Neuronal stem cell (in vitro differentiated cells): ENCODE measurements around the gene FER.

ENCODE experiments used
- DNase-seq: peaks from one replicate; pipeline ENCODE4 v3.0.0-alpha.2; 2013; ENCODE audit warnings: low spot score
- H2AFZ ChIP-seq: one replicate; pipeline ENCODE4 v1.6.1; 2013; ENCODE audit warnings: mild to moderate bottlenecking, low read length, inconsistent platforms
- H2AK5ac ChIP-seq: 2 replicates; pipeline ENCODE4 v1.6.1; 2013; ENCODE audit warnings: low read depth, mild to moderate bottlenecking, inconsistent platforms, low read length, moderate library complexity, mixed read lengths
- H2BK120ac ChIP-seq: 2 replicates; pipeline ENCODE4 v1.6.1; 2013; ENCODE audit warnings: low read depth, mild to moderate bottlenecking, inconsistent platforms, low read length, moderate library complexity, mixed read lengths
- H2BK12ac ChIP-seq: one replicate; pipeline ENCODE4 v1.6.1; 2013; ENCODE audit warnings: low read length, inconsistent platforms
- H2BK15ac ChIP-seq: 2 replicates; pipeline ENCODE4 v1.6.1; 2013; ENCODE audit warnings: mild to moderate bottlenecking, low read length, inconsistent platforms, mixed read lengths
- H2BK5ac ChIP-seq: one replicate; pipeline ENCODE4 v1.6.1; 2013; ENCODE audit warnings: inconsistent platforms, mild to moderate bottlenecking, low read length, moderate library complexity
- H3K14ac ChIP-seq: one replicate; pipeline ENCODE4 v1.6.1; 2013; ENCODE audit warnings: low read length, inconsistent platforms
- H3K18ac ChIP-seq: 2 replicates; pipeline ENCODE4 v1.6.1; 2013; ENCODE audit warnings: low read length, inconsistent platforms
- H3K23ac ChIP-seq: 2 replicates; pipeline ENCODE4 v1.6.1; 2013; ENCODE audit warnings: low read depth, mild to moderate bottlenecking, mixed read lengths, low read length, inconsistent platforms; ENCODE audit not compliant: poor library complexity
- H3K27ac ChIP-seq: replicated peaks from 3 replicates; pipeline ENCODE4 v1.5.1; 2013; ENCODE audit warnings: low read length, inconsistent platforms
- H3K27me3 ChIP-seq, 3 experiments: 2 replicates each; pipeline ENCODE4 v1.6.1; 2013; ENCODE audit warnings: low read length in 3 of 3, mild to moderate bottlenecking in 2 of 3, inconsistent platforms in 1 of 3, low read depth in 1 of 3, mixed read lengths in 1 of 3, moderate library complexity in 1 of 3; ENCODE audit not compliant: control insufficient read depth in 3 of 3, insufficient read depth in 3 of 3
- H3K36me3 ChIP-seq, 2 donors: replicated peaks in 1 of 2; 2 replicates each; pipeline ENCODE4 v1.6.1; 2013; ENCODE audit warnings: low read length in 2 of 2; ENCODE audit not compliant: control insufficient read depth in 2 of 2, insufficient read depth in 2 of 2
- H3K4ac ChIP-seq: 2 replicates; pipeline ENCODE4 v1.6.1; 2013; ENCODE audit warnings: inconsistent platforms, mild to moderate bottlenecking, low read length, moderate library complexity
- H3K4me1 ChIP-seq, 2 donors: 1 replicate in 1 of 2; 2 replicates in 1 of 2; pipeline ENCODE4 v1.6.1; 2013; ENCODE audit warnings: low read length in 2 of 2, low read depth in 1 of 2; ENCODE audit not compliant: control insufficient read depth in 2 of 2, insufficient read depth in 1 of 2
- H3K4me2 ChIP-seq: one replicate; pipeline ENCODE4 v1.6.1; 2013; ENCODE audit warnings: mild to moderate bottlenecking, low read length, inconsistent platforms; ENCODE audit not compliant: insufficient read depth, poor library complexity, severe bottlenecking
- H3K4me3 ChIP-seq, 2 donors: 2 replicates each; pipeline ENCODE4 v1.5.1; 2013; ENCODE audit warnings: low read length in 2 of 2, mild to moderate bottlenecking in 2 of 2, inconsistent platforms in 1 of 2, moderate library complexity in 1 of 2
- H3K79me1 ChIP-seq: one replicate; pipeline ENCODE4 v1.6.1; 2013; ENCODE audit warnings: low read depth, mild to moderate bottlenecking, inconsistent platforms, low read length, moderate library complexity
- H3K9ac ChIP-seq: one replicate; pipeline ENCODE4 v1.6.1; 2013; ENCODE audit warnings: mild to moderate bottlenecking, low read depth, low read length, inconsistent platforms; ENCODE audit not compliant: poor library complexity
- H3K9me3 ChIP-seq, 2 donors: replicated peaks in 1 of 2; 2 replicates each; pipeline versions ENCODE3 to v1.6.1; 2013; ENCODE audit warnings: low read length in 2 of 2, mild to moderate bottlenecking in 2 of 2, inconsistent platforms in 1 of 2, low read depth in 1 of 2, mixed read lengths in 1 of 2, moderate library complexity in 1 of 2; ENCODE audit not compliant: control insufficient read depth in 2 of 2, insufficient read depth in 1 of 2
- H4K8ac ChIP-seq: one replicate; pipeline ENCODE4 v1.6.1; 2013; ENCODE audit warnings: low read depth, mild to moderate bottlenecking, inconsistent platforms, low read length, moderate library complexity
- H4K91ac ChIP-seq: one replicate; pipeline ENCODE4 v1.6.1; 2013; ENCODE audit warnings: low read length, low read depth, mild to moderate bottlenecking, inconsistent platforms; ENCODE audit not compliant: poor library complexity
- WGBS, 2 donors: extraction: QIAGEN DNeasy Blood & Tissue Kit; methylation state at CpG; one replicate each; pipeline ENCODE4 v1.1.7; 2013; ENCODE audit warnings: missing lambda C conversion rate in 2 of 2, mixed read lengths in 1 of 2; ENCODE audit not compliant: insufficient read length in 2 of 2, insufficient replicate concordance in 1 of 2; ENCODE audit errors: extremely low coverage in 2 of 2; 5-methylcytosine and 5-hydroxymethylcytosine counted together

Gene FER

DNA sequence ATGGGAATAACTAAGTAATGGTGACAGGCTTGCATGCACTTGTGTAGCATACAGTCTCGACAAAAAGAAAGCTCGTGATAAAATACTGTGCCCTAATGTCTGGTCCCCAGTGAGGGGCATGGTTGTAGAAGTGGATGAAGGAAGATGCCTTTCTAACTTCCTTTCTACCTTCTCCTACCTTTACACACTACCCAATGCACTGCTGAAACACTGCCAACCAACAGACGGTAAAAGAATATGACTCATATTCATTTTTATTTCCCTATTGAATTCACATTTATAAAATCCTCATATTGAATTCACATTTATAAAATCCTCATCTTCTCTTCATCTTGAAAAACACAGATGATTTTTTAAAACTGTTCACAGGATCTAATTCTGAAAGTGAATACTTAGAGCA, 439.1 kb downstream of the FER start:
- Histone ChIP-seq H3K18ac (no peak overlapping the region), H3K9me3 (no peaks in the 10 kb centered on the region), H2BK120ac (no peak overlapping the region), H4K8ac (no peak overlapping the region), H3K27me3 (no peaks in the 10 kb centered on the region), H3K9ac (no peak overlapping the region), H3K4me3 (no peak overlapping the region), H2BK12ac (no peak overlapping the region), H3K79me1 (no peaks in the 10 kb centered on the region), H2BK15ac (no peak overlapping the region), H3K14ac (no peak overlapping the region), H2AK5ac (no peak overlapping the region), H3K4ac (no peak overlapping the region), H3K23ac (no peak overlapping the region), H4K91ac (no peak overlapping the region), H3K36me3 (peaks cover 1 to 3% of the 10 kb centered on the region in 2 donors), H2AFZ (no peak overlapping the region), H3K4me2 (no peak overlapping the region), H2BK5ac (no peak overlapping the region), H3K4me1 (peaks cover 0 to 1% of the 10 kb centered on the region in 2 donors), H3K27ac (no peak overlapping the region)
- no CpG with 5 or more reads among the region's 3 CpGs for WGBS, 2 donors
- no peak for DNase-seq

- Histone ChIP-seq H3K4ac (no peak overlapping the region), H4K91ac (no peak overlapping the region), H3K36me3 (peaks cover 0 to 3% of the 10 kb centered on the region in 2 donors), H3K9me3 (no peaks in the 10 kb centered on the region), H3K27ac (no peak overlapping the region), H2AK5ac (no peak overlapping the region), H4K8ac (no peak overlapping the region), H3K14ac (no peak overlapping the region), H2BK5ac (no peak overlapping the region), H3K4me2 (no peak overlapping the region), H2BK15ac (no peak overlapping the region), H3K4me3 (no peak overlapping the region), H2AFZ (no peak overlapping the region), H2BK120ac (no peak overlapping the region), H3K79me1 (no peaks in the 10 kb centered on the region), H3K9ac (no peak overlapping the region), H3K23ac (no peak overlapping the region), H3K27me3 (no peaks in the 10 kb centered on the region), H2BK12ac (no peak overlapping the region), H3K4me1 (peaks cover 6% of the 10 kb centered on the region in 2 donors), H3K18ac (no peak overlapping the region)
- no peak for DNase-seq
- WGBS, 2 donors, result no CpG with 5 or more reads among the region's 2 CpGs
Measured at GRCh38 chr5:109191153-109191558, 443.5 kb downstream of the FER start.

DNA sequence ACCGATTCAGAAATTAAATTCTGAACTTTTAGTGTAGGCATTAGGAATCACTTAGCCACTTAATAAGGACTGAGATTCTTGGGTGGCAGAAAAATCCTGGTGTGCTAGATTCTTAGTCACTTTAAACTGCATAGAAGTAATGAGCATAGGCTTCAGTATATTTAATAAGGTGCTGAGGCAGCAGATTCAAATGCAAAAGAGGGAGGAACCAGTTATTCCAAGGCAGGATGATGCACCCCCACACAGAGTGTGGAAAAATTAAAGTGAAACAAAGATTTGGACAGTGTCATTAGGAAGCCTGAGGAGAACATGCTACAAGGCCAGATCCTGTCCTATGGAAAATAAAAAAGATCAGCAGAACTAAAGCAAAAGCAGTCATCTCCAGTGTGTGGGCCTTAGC, 444.3 kb downstream of the FER start:
- no peak overlapping the region for H4K91ac ChIP-seq
- peaks cover 0 to 3% of the 10 kb centered on the region in 2 donors for H3K36me3 ChIP-seq
- no peak overlapping the region for H2BK120ac ChIP-seq
- H2BK5ac ChIP-seq, result no peak overlapping the region
- no peak overlapping the region for H4K8ac ChIP-seq
- H2BK12ac ChIP-seq, result no peak overlapping the region
- H3K18ac ChIP-seq, result no peak overlapping the region
- no peaks in the 10 kb centered on the region for H3K27me3 ChIP-seq
- H3K4me1 ChIP-seq, result peaks cover 6% of the 10 kb centered on the region in 2 donors
- H3K14ac ChIP-seq, result no peak overlapping the region
- no peak overlapping the region for H3K4me2 ChIP-seq
- no peak overlapping the region for H2AFZ ChIP-seq
- no peaks in the 10 kb centered on the region for H3K9me3 ChIP-seq
- WGBS, 2 donors, result no CpG with 5 or more reads among the region's 1 CpG
- no peak overlapping the region for H3K4me3 ChIP-seq
- H2BK15ac ChIP-seq, result no peak overlapping the region
- no peak overlapping the region for H3K27ac ChIP-seq
- no peak for DNase-seq
- no peak overlapping the region for H3K9ac ChIP-seq
- H2AK5ac ChIP-seq, result no peak overlapping the region
- no peak overlapping the region for H3K23ac ChIP-seq
- no peaks in the 10 kb centered on the region for H3K79me1 ChIP-seq
- no peak overlapping the region for H3K4ac ChIP-seq

- no CpG with 5 or more reads among the region's 6 CpGs for WGBS, 2 donors
- no peak overlapping the region for H2BK120ac ChIP-seq
Measured at GRCh38 chr5:109192555-109193281, 445.0 kb downstream of the FER start.

More at GRCh38 chr5:109192555-109193281, 445.0 kb downstream of the FER start:
- H3K9ac ChIP-seq, result no peak overlapping the region
- H3K9me3 ChIP-seq, result no peaks in the 10 kb centered on the region
- no peak overlapping the region for H3K4ac ChIP-seq
- no peak overlapping the region for H3K4me2 ChIP-seq
- no peaks in the 10 kb centered on the region for H3K27me3 ChIP-seq
- no peak overlapping the region for H3K4me3 ChIP-seq
- H4K8ac ChIP-seq, result no peak overlapping the region
- no peak overlapping the region for H2AK5ac ChIP-seq
- H3K36me3 ChIP-seq, result peaks cover 0 to 2% of the 10 kb centered on the region in 2 donors
- no peak overlapping the region for H3K18ac ChIP-seq
- H3K23ac ChIP-seq, result no peak overlapping the region
- no peak overlapping the region for H2AFZ ChIP-seq
- H2BK15ac ChIP-seq, result no peak overlapping the region
- H2BK12ac ChIP-seq, result no peak overlapping the region
- H2BK5ac ChIP-seq, result no peak overlapping the region
- no peak overlapping the region for H4K91ac ChIP-seq
- no peak overlapping the region for H3K14ac ChIP-seq
- DNase-seq, result no peak
- no peak overlapping the region for H3K27ac ChIP-seq
- H3K79me1 ChIP-seq, result no peaks in the 10 kb centered on the region
- peaks cover 6% of the 10 kb centered on the region in 2 donors for H3K4me1 ChIP-seq
